ENCODE results near the gene MGA.

- no peak for TF ChIP-seq CTCF (conservative IDR thresholded peaks at IDR 0.05 in 1 of 2, IDR thresholded peaks at IDR 0.05 in 1 of 2; ENCODE audit: low read depth in 1 of 2, low read length in 2 of 2)
- TF ChIP-seq EZH2 (IDR thresholded peaks at IDR 0.05; ENCODE audit: low read length, missing control alignments), result no peak
These were observed 42.9 kb downstream of the MGA start for GRCh38 chr15:41703120-41703519.
